Right ventricle myocardium superior (tissue), 1 donor: ENCODE measurements around the gene GCG. TPM values are rescaled to one million over a fixed set of nuclear protein-coding genes. Genes with fewer than 3 reads are reported as not detected.

Experiments used
- ATAC-seq: fragments of 200-7000 bp; cut with Tn5 transposase; one replicate; pipeline ENCODE4 v1.9.1; 2020; ENCODE audit warnings: mild to moderate bottlenecking; ENCODE audit not compliant: poor library complexity
- DNase-seq: peaks from one replicate; pipeline ENCODE4 v3.0.0-alpha.2; 2020
- intact Hi-C: fragments of 100-400 bp; cut with DNase I; formaldehyde crosslinking; loops from one replicate; pipeline ENCODE4 v1.11.2; 2022
- total RNA-seq: library from RNA; stranded (reverse); fragmentation: NEBNext Ultra II Directional; extraction: Animal tissue kit (Norgen Biotek cat#: 25700); gene quantifications from one replicate; pipeline ENCODE4 v1.2.1, GENCODE V29; 2021
- donor health status: DM: no; HTN: yes; CAD: no; lungs with severe emphysema.

The GCG gene
- total RNA-seq, 1 donor from 2014 or later, result not detected

GRCh38 chr2:162113088-162113775, 38.8 kb downstream of the GCG start:
- DNase-seq, result no peak
- peak; percentile 33 for ATAC-seq
- intact Hi-C loops, result no loop called here

GRCh38 chr2:162111958-162112850, 39.8 kb downstream of the GCG start:
- intact Hi-C loops, result no loop called here
- ATAC-seq, result no peak
- no peak for DNase-seq

- intact Hi-C loops, result no loop called here
- ATAC-seq, result peak; percentile 71
These were observed 44.6 kb downstream of the GCG start for GRCh38 chr2:162107361-162107901.

GRCh38 chr2:162106746-162107145, 45.3 kb downstream of the GCG start:
- ATAC-seq (peak; percentile 78), DNase-seq (no peak)
- intact Hi-C loops, result no loop called here

More at GRCh38 chr2:162107361-162107901, 44.6 kb downstream of the GCG start:
- DNase-seq, result no peak

GRCh38 chr2:162106146-162106551, 45.9 kb downstream of the GCG start:
- intact Hi-C loops, result no loop called here
- peak; percentile 28 for ATAC-seq
- no peak for DNase-seq

- intact Hi-C loops, result no loop called here
- ATAC-seq (no peak), DNase-seq (no peak)
These were observed 48.5 kb downstream of the GCG start for GRCh38 chr2:162103443-162104009.

- DNase-seq (no peak), ATAC-seq (no peak)
- intact Hi-C loops, result no loop called here
These were observed 51.5 kb downstream of the GCG start for GRCh38 chr2:162100579-162100978.

- no peak for ATAC-seq
- intact Hi-C loops, result no loop called here
- DNase-seq, result no peak
These were observed 52.2 kb downstream of the GCG start for GRCh38 chr2:162099836-162100235.

Other genes starting within 250 kb of the GCG start
- gene DPP4, start 78.0 kb downstream of the GCG start, total RNA-seq, result 3.8 TPM
- gene FAP, start 91.2 kb upstream of the GCG start, total RNA-seq, result 0.62 TPM
- gene IFIH1, start 166.4 kb upstream of the GCG start, total RNA-seq, result 5.3 TPM
- gene GCA, start 191.9 kb upstream of the GCG start, total RNA-seq, result 7.6 TPM